Pulmonary artery endothelial cell (primary cell): ENCODE measurements around the gene PSME2. TPM values are rescaled to one million over a fixed set of nuclear protein-coding genes. Genes with fewer than 3 reads are reported as not detected.

Source experiments
- DNase-seq: peaks from one replicate; pipeline ENCODE4 v3.0.0-alpha.2; 2011; ENCODE audit warnings: low read depth, low spot score
- total RNA-seq: library from RNA; depleted of rRNA; stranded (reverse); fragments of >200 nt; gene quantifications from 2 replicates; pipeline ENCODE4 v1.2.3, GENCODE V29; 2014

PSME2 gene
- total RNA-seq, 1 donor from 2014 or later, result 155 TPM

DNA sequence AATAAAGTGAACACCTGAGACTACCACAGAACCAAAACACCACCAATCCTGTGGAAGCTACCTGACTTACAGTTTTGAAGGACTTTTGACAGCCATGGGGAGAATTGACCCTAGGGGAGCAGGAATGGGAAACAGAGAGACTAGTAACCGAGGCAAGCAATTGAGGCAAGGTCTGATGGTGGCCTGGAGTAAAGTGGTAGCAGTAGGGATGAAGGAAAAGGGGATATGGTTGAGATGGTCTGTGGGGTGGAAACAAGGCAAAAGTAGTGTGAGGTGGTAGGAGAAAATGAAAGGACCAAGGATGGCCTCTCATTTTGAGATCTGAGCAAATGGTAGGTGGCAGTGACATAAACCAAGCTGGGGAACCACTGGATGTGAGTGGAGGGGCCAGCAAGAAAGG is 10.4 kb upstream of the PSME2 start:
- no peak for DNase-seq

DNA sequence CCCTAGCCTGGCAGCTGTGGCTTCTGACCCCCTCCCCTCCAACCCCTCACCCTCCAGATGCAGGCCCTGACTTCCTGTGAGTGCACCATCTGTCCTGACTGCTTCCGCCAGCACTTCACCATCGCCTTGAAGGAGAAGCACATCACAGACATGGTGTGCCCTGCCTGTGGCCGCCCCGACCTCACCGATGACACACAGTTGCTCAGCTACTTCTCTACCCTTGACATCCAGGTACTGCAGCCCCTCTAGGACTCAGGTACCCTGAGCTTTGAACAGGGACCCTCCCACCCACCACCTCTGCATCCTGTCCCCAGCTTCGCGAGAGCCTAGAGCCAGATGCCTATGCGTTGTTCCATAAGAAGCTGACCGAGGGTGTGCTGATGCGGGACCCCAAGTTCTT is 8.7 kb upstream of the PSME2 start:
- no peak for DNase-seq

DNA sequence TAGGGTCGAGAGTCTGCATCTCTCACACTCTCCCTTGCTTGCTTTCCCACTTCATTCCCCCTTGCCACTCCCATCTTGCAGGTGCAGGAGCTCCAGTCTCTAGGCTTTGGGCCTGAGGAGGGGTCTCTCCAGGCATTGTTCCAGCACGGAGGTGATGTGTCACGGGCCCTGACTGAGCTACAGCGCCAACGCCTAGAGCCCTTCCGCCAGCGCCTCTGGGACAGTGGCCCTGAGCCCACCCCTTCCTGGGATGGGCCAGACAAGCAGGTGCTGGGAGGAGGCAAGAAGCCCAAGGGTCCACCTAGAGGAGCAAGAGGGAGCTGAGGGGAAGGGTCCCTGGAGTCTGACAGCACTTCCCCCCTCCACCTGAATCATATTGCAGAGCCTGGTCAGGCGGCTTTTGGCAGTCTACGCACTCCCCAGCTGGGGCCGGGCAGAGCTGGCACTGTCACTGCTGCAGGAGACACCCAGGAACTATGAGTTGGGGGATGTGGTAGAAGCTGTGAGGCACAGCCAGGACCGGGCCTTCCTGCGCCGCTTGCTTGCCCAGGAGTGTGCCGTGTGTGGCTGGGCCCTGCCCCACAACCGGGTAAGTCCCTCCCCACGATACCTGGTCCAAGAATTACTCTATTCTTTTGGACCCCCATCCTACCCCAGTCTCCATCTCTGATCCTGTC is 5.1 kb upstream of the PSME2 start:
- no peak for DNase-seq

DNA sequence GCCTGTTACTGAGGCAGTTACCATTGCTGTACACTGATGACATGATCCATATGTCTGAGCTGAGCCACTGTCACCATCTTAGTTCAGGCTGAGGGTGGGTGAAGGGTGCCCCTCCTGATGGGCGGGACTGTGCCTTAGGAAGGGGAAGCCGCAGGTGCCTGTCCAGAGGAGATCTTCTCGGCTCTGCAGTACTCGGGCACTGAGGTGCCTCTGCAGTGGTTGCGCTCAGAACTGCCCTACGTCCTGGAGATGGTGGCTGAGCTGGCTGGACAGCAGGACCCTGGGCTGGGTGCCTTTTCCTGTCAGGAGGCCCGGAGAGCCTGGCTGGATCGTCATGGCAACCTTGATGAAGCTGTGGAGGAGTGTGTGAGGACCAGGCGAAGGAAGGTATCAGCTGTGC is 4.6 kb upstream of the PSME2 start:
- DNase-seq, result no peak

DNA sequence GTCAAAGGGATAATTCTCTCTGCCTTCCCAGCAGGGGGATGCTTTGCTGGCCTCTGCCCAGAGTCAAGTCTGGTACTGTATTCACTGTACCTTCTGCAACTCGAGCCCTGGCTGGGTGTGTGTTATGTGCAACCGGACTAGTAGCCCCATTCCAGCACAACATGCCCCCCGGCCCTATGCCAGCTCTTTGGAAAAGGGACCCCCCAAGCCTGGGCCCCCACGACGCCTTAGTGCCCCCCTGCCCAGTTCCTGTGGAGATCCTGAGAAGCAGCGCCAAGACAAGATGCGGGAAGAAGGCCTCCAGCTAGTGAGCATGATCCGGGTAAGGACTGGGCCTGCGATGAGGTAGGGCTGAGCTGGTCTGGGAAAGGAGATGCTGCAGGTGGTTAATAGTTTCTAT is 4.2 kb upstream of the PSME2 start:
- DNase-seq, result no peak

DNA sequence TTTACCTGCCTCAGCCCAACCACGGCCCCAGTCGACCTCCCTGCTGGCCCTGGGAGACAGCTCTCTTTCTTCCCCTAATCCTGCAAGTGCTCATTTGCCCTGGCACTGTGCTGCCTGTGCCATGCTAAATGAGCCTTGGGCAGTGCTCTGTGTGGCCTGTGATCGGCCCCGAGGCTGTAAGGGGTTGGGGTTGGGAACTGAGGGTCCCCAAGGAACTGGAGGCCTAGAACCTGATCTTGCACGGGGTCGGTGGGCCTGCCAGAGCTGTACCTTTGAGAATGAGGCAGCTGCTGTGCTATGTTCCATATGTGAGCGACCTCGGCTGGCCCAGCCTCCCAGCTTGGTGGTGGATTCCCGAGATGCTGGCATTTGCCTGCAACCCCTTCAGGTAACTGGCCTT is 3.7 kb upstream of the PSME2 start:
- no peak for DNase-seq

DNA sequence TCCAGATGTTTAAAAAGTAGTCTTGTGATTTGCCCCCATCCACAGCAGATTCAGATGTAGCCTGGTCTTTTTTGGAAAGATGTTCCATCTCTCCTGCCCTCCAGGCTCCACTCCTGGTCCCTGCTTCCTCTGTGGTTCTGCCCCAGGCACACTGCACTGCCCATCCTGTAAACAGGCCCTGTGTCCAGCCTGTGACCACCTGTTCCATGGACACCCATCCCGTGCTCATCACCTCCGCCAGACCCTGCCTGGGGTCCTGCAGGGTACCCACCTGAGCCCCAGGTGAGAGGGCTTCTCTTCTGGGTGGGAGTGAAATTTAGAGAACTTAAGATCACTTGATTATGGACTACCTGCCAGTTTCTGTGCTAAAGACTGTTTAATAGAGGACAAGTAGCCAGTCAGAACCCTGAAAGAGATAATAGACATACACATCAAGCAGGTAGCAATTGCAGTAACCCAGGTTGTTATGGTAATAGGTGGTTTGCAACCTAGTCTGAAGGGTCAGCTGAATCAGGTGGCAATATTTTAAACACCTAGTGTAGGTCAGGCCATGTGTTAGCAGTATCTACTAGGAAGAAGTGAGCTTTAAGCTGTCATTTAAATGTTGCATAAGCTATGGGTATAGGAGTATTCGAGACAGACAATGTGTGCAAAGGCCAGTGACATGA is 3.0 kb upstream of the PSME2 start:
- no peak for DNase-seq

DNA sequence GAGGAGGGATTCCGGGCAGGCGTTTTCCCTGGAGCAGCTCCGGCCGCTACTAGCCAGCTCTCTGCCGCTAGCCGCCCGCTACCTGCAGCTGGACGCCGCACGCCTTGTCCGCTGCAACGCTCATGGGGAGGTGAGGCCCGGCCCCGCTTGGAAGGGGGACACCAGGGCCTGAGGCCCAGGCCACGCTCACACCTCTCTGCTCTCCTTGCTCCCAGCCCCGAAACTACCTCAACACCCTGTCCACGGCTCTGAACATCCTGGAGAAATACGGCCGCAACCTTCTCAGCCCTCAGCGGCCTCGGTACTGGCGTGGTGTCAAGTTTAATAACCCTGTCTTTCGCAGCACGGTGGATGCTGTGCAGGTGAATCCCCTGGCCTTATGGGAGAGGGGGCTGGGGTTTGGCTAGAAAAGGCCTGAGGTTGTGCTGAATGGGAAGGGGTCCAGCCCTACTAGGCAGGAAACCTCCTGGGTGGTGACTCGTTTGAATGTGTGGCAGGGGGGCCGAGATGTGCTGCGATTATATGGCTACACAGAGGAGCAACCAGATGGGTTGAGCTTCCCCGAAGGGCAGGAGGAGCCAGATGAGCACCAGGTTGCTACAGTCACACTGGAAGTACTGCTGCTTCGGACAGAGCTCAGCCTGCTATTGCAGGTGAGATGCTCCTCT is 1.5 kb upstream of the PSME2 start:
- no peak for DNase-seq

DNA sequence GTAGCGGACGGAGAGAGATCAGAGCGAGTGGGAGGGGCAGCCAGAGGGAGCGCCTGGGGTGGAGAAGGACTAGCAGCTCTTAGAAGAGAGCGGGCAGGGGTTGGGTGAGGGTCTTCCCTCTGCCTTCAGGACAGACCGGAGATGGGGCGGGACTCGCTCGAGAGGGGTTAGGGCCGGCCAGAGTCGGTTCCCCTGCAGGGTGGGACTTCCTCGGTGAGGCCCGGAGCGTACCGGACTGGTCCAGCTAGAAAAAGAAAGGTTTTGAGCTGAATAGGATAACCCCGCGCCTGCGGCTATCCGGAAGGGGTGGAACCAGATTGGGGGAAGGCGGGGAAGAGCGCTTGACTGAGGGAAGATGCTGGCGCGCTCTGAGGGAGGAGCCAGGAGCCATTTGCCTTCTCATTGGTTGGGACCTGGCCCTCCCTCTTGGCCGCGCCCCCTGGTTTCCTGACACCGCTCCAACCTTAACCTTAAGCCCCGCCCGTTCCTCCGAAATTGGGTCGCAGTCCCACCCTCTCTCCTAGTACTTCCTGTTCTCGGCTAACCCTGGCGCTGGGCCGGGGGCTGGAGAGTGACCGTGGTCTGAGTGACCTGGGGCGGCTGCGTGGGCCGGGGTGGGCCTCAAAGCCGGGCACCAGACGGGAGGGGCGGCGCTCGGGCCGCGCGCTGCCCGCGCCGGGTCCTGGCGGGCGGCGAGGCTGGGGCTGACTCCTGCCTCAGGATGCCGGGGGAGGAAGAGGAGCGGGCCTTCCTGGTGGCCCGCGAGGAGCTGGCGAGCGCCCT is 759 bp upstream of the PSME2 start, which contains the start of gene RNF31:
RNF31 (plus strand) TSS at position 521 of the 783 bp plus-strand sequence; CDS start at position 722, 201 bp downstream.
- DNase-seq, result peak; percentile 95

DNA sequence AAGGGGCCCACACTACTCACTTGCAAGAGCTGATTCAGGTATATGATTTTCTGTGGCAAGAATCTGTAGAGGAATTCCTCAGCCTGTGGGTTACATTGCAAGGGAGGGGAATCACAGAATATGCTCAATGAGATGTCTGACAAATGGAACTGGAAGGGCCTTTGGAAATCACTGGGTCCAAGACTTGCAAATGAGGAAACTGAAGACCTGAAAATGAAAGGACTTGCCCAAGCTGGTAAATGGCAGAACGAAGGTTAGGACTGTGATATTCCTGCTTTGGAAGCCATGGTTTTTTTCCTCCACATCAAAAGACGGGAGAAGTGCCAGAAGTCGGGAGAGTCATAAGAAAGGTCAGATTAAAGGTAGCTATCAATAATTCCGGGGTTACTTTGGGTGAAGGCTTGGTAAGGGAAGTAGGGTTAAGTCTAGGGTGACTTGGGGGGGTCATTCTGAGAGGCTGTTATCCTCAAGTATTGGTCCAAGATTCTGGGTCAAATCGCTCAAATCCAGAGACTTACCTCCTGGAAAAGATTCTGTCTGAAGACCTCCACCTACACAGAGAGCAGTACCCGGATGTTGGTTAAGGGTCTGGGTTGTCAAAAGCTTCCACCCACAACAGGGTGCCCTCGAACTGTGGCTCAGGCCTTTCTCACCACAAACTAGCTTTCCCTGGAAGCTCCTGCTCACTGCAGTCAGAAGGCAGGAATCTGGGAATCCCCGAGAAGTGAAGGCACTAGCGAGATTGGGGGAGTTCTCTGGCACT is 539 bp downstream of the PSME2 start:
- DNase-seq, result no peak

DNA sequence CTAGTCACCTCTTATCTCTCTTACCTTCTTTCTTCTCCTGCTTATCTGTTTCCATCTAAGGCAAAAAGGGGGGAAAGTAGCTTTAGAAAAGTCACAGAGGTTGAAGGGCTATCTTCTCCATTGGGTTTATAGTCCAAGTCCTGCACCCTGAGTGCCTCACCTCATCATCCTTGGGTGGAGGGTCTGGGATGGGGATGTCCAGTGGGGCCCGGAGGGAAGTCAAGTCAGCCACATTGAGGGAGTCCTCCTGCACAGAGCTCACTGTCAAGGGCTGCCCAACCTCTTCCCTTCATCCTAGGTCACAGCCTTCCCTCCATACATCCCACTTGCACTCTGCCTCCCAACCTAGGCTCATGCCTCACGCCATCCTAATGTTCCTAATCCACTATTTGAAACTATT is 1.2 kb downstream of the PSME2 start:
- DNase-seq, result no peak

DNA sequence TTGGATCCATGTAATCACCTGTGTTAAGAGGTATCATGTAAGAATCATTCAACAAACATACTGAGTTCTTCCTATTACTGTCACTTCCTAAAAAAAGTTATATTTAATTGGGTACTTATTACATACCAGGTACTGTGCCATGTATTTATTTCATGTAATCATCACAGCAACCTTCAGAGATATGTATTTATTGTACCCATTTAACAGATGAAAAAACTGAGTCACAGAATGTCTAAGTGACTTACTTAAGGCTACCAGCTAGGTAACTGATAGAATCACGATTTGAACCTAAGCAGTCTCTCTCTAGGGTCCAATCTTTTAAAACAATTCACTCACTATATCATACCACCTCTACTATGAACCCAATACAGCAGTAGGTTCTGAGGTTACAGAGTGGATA is 2.0 kb downstream of the PSME2 start:
- no peak for DNase-seq

DNA sequence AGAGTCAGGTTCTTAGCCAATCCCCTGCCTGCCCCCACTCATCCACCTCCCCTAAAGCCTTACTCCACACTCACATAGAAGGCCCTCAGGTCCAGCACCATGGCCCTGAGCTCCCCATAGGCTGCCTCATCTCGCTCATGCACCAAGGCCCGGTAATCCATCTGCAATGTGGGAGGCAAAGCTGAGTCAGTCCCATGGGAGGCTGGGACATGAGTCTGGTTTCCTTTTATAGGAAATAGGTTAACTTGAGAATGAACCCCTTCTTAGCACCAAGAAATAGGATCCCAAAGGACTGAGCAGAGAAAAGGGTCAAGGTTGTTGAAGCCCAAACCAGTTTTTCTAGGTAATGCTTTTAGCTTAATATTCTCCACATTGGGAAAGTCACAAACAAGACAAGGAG is 2.9 kb downstream of the PSME2 start:
- no peak for DNase-seq

DNA sequence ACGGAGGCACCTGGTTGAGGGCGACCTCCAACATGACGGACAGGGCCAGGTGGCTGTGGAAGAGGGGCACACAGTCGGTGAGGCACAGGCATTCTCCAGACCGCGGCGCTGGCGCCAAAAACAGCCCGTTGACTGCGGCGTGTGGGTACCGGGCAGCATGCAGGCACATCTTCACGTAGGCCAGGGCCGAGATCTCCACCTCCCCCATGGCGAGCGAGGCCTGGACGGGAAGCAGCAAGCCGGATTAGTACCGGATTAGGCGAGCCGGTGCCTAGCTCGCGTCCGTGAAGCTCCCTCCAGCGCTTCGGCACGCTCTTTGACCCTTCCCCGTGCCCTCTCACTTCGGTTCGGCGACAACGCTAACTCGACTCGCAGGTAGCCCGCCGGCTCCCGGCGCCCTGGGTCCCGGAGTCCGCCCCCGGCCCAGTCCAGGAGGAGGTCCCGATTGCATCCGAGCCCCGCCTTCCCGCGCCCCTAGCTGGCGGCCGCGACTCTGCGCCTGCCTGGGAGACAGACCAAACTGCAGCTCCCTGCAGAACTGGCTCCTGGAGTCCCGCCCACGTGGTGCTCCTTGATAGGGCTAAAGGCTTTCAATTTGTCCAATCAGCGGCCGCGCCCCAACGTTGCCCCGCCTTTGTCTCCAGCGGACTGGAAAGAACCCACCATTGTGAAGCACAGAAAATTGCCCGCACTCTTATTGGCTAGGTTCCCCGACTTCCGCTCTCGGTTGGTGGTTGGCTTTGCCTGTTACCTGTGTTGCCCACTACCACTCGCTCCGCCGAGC is 5.1 kb downstream of the PSME2 start, which contains the start of gene EMC9:
EMC9 (minus strand) TSS at position 495 of the 784 bp plus-strand sequence; CDS start at position 208, 287 bp downstream.
- peak; percentile 95 for DNase-seq

DNA sequence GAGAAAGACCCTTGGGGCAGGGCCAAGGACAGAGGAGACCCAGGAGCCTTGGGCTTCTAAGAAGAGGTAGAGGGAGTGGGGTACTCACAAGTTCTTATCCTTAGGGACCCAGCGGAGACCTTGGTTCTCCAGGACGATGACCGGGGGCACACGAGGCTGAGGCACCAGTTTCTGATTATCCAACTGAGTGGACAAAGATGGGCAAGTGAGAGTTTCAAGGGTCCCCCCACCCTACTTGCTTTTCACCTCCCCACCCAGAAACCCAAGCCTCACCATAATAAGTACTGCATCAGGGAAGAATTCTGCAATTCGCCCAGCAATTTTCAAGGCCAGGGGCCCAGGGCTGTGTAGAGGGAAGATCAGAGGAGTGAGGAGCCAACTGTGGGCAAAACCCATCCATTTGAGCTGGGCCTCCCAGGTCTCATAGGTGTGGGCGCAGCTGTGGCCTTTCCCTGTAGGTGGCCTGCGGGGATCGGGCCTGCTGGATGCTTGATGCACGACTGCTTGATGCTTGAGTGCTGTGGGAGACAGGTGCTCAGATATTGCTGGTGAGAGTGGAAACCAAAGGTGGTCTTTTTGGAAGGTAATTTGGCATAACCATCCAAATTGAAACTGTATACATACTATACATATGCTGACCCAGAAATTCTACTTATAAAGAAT is 7.0 kb downstream of the PSME2 start:
- no peak for DNase-seq

DNA sequence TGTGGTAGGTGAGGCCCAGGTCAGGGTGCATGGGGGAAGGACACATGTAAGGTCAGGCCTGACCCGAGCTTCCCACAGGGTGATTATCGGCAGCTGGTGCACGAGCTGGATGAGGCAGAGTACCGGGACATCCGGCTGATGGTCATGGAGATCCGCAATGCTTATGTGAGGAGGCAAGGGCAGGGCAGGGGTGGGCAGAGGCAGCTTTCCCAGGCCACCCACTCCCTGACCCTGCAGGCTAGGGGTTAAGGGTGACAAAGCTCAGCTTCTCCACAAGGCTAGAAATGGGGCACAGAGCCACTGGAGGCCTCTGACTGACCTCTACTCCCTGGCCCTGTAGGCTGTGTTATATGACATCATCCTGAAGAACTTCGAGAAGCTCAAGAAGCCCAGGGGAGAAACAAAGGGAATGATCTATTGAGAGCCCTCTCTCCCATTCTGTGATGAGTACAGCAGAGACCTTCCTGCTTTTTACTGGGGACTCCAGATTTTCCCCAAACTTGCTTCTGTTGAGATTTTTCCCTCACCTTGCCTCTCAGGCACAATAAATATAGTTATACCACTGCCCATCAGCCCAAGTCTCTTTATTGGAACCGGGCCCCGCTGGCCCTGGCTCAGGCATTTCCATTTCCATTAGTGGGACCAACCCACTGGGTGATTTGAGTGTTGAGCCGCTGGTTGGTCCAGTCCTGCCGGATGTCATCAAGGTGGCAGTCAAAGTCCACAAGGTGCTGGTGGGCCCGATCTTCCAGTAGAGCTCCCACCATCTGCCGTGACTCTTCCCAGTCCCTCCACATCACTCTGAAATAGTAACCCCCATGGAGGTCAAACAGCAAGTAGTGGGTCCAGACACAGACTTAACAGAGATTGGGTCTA is 7.8 kb downstream of the PSME2 start:
- DNase-seq, result no peak

DNA sequence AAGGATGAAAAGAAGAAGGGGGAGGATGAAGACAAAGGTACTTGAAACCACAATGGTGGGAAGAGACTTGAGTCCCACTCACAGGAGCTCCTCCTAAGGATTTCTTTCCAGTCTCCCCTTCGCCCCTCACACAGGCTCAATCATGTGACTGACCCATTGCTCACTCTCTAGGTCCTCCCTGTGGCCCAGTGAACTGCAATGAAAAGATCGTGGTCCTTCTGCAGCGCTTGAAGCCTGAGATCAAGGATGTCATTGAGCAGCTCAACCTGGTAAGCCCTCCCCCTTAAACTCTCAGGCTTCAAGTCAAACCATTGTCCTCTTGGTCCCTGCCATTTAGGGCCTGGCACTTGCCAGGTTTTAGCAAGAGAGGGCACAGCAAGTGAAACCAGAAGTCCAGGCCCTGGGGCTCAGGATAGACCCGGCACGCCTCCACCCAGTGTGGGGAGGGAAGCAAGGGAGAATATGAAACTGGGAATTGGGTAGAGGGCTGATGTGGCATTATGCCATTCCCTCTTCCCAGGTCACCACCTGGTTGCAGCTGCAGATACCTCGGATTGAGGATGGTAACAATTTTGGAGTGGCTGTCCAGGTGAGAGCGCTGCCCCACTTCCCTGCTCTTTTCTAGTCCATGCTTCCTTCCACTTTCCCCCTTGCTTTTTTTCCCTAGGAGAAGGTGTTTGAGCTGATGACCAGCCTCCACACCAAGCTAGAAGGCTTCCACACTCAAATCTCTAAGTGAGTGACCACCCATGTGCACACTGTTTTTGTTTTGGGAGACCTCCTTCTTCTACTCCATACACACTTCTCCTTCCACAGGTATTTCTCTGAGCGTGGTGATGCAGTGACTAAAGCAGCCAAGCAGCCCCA is 8.6 kb downstream of the PSME2 start:
- no peak for DNase-seq
